NOMO-1 treated with DMSO at 0.1 percent for 48 hours (cell line): ENCODE data around the gene TMEM100.

Experiments used
- DNase-seq: peaks from one replicate; lab custom pipeline; 2025; ENCODE audit not compliant: unreplicated experiment; lab: John Stamatoyannopoulos, UW

TMEM100 gene

GRCh38 chr17:55722742-55723487 is at the start of gene TMEM100:
TSS of gene TMEM100 (minus strand) at chr17:55722864. CDS start at chr17:55721070, 1,794 bp downstream.
- DNase-seq, result no peak

GRCh38 chr17:55772086-55772485 is 49.4 kb upstream of the TMEM100 start:
- DNase-seq, result no peak

GRCh38 chr17:55770196-55770870 is 47.7 kb upstream of the TMEM100 start:
- peak; percentile 20 for DNase-seq

- DNase-seq, result no peak
Measured at GRCh38 chr17:55769625-55770000, 46.9 kb upstream of the TMEM100 start.

GRCh38 chr17:55768936-55769624 is 46.4 kb upstream of the TMEM100 start:
- DNase-seq, result no peak

- no peak for DNase-seq
Measured at GRCh38 chr17:55765472-55765871, 42.8 kb upstream of the TMEM100 start.

GRCh38 chr17:55764610-55765009 is 41.9 kb upstream of the TMEM100 start:
- DNase-seq, result no peak

GRCh38 chr17:55763856-55764255 is 41.2 kb upstream of the TMEM100 start:
- DNase-seq, result peak; percentile 59

- DNase-seq, result no peak
Measured at GRCh38 chr17:55762086-55762858, 39.6 kb upstream of the TMEM100 start.

GRCh38 chr17:55760643-55761355 is 38.1 kb upstream of the TMEM100 start:
- DNase-seq, result no peak

- no peak for DNase-seq
Measured at GRCh38 chr17:55758171-55758570, 35.5 kb upstream of the TMEM100 start.

- DNase-seq, result no peak
Measured at GRCh38 chr17:55757659-55758058, 35.0 kb upstream of the TMEM100 start.

GRCh38 chr17:55756689-55757088 is 34.0 kb upstream of the TMEM100 start:
- no peak for DNase-seq

GRCh38 chr17:55751720-55752250 is 29.1 kb upstream of the TMEM100 start:
- no peak for DNase-seq

GRCh38 chr17:55750750-55751657 is 28.3 kb upstream of the TMEM100 start, which contains the start of gene PCTP:
TSS of gene PCTP (plus strand) at chr17:55751051. CDS start at chr17:55751104, 53 bp downstream.
- DNase-seq, result peak; percentile 95

GRCh38 chr17:55749985-55750384 is 27.3 kb upstream of the TMEM100 start:
- DNase-seq, result no peak

GRCh38 chr17:55748841-55749240 is 26.2 kb upstream of the TMEM100 start:
- DNase-seq, result no peak

GRCh38 chr17:55747209-55747608 is 24.5 kb upstream of the TMEM100 start:
- no peak for DNase-seq

GRCh38 chr17:55746466-55746865 is 23.8 kb upstream of the TMEM100 start:
- no peak for DNase-seq
